GM18868 (cell line): ENCODE data around the gene GRAMD4.

Experiments used
- ATAC-seq: cut with Tn5 transposase; IDR thresholded peaks from one replicate; pipeline ENCODE4 v1.9.1; 2021; ENCODE audit warnings: mild to moderate bottlenecking, moderate library complexity; ENCODE audit not compliant: unreplicated experiment

The GRAMD4 gene

GRCh38 chr22:46596032-46596441, 24.1 kb upstream of the GRAMD4 start:
- no peak for ATAC-seq

- no peak for ATAC-seq
Measured at GRCh38 chr22:46596819-46597218, 23.4 kb upstream of the GRAMD4 start.

GRCh38 chr22:46598224-46598623, 22.0 kb upstream of the GRAMD4 start:
- no peak for ATAC-seq

GRCh38 chr22:46598737-46599424, 21.3 kb upstream of the GRAMD4 start:
- no peak for ATAC-seq

GRCh38 chr22:46600273-46600796, 19.9 kb upstream of the GRAMD4 start:
- no peak for ATAC-seq

GRCh38 chr22:46602025-46602424, 18.2 kb upstream of the GRAMD4 start:
- no peak for ATAC-seq

GRCh38 chr22:46604306-46604690, 15.9 kb upstream of the GRAMD4 start:
- ATAC-seq = peak; percentile 54

GRCh38 chr22:46605117-46605516, 15.1 kb upstream of the GRAMD4 start:
- ATAC-seq = no peak

- no peak for ATAC-seq
Measured at GRCh38 chr22:46606886-46607285, 13.3 kb upstream of the GRAMD4 start.

- ATAC-seq = no peak
Measured at GRCh38 chr22:46607483-46608114, 12.6 kb upstream of the GRAMD4 start.

- no peak for ATAC-seq
Measured at GRCh38 chr22:46609175-46609690, 11.0 kb upstream of the GRAMD4 start.

GRCh38 chr22:46609724-46610201, 10.4 kb upstream of the GRAMD4 start:
- ATAC-seq = no peak

- no peak for ATAC-seq
Measured at GRCh38 chr22:46610356-46610755, 9.8 kb upstream of the GRAMD4 start.

GRCh38 chr22:46611189-46611588, 9.0 kb upstream of the GRAMD4 start:
- ATAC-seq = no peak

- no peak for ATAC-seq
Measured at GRCh38 chr22:46612341-46612903, 7.8 kb upstream of the GRAMD4 start.

- no peak for ATAC-seq
Measured at GRCh38 chr22:46612904-46613605, 7.1 kb upstream of the GRAMD4 start.

- no peak for ATAC-seq
Measured at GRCh38 chr22:46613606-46614021, 6.6 kb upstream of the GRAMD4 start.

GRCh38 chr22:46614025-46614931, 5.9 kb upstream of the GRAMD4 start:
- no peak for ATAC-seq

GRCh38 chr22:46617207-46617985, 2.8 kb upstream of the GRAMD4 start:
- no peak for ATAC-seq
